ENCODE measurements around the gene IL36B.

IL36B gene

DNA sequence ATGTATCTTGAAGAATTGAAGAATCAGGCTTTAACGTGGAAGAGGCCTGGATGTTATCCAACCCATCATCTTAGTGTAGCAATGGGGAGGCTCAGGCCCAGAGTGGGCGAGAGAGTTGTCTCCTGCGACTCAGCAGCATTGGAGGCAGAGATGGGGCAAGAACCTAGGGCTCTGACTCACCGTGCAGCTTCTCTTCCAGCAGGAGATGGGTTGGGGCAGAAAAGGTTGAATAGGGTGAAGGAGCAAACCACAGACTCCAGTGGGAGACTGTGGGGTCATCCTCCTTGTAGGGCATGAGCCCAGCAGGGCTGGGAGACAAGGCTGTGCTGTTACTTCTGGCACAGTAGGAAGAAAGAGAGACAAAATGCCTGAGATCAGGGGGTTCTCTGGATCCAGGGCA is 7.7 kb upstream of the IL36B start:
- FAIRE-seq: no peak
- no peak for DNase-seq (ENCODE audit: insufficient read length, low spot score)
- TF ChIP-seq, protein P1, sequence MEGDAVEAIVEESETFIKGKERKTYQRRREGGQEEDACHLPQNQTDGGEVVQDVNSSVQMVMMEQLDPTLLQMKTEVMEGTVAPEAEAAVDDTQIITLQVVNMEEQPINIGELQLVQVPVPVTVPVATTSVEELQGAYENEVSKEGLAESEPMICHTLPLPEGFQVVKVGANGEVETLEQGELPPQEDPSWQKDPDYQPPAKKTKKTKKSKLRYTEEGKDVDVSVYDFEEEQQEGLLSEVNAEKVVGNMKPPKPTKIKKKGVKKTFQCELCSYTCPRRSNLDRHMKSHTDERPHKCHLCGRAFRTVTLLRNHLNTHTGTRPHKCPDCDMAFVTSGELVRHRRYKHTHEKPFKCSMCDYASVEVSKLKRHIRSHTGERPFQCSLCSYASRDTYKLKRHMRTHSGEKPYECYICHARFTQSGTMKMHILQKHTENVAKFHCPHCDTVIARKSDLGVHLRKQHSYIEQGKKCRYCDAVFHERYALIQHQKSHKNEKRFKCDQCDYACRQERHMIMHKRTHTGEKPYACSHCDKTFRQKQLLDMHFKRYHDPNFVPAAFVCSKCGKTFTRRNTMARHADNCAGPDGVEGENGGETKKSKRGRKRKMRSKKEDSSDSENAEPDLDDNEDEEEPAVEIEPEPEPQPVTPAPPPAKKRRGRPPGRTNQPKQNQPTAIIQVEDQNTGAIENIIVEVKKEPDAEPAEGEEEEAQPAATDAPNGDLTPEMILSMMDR (IDR thresholded peaks at IDR 0.05; ENCODE audit: insufficient read depth, missing control alignments): no peak

DNA sequence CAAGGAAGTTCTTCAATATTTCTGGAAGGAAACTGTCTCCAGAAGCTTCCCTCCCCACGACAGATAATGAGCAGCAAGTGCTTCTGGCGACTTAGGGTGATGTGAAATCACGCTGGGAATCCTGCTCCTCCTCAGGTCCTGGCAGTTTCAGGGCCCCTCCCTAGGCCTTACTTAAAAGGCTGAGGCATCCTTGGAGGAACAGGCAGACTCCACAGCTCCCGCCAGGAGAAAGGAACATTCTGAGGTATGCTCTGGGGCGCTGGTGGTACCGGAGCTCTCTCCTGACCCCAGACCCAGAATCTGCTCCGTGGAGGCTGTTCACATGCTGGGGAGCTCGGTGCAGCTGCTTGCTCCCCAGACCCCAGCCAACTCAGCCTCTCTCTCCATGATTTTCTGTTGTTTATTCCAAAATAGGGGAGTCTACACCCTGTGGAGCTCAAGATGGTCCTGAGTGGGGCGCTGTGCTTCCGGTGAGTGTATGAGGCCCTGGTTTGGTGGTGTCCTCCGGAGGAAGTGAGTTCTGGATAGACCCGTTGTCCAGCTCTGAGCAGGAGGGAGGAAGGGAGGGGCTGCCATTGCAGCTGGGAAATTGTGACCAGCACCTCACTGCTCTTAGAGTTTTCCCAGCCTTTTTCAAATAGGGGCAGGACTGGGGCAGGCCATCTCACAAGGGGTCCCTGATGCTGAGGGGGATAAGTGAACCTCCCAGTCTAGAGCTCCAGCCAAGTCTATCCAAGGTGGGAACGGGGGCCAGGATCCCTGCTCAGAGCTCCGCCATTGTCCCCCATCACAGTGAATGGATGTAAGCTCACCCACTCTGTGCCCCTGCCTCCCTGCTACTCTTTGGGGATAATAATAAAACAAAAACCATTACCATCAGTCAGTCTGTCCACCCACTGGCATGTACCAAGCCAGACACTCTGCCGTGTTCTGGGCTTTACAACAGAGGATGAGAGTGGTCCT is 6.6 kb upstream of the IL36B start, which contains the start of gene IL36RN:
Gene IL36RN (plus strand): TSS at position 201 of the 963 bp plus-strand sequence. CDS start 241 bp downstream, at position 442.
- DNase-seq (ENCODE audit: insufficient read length, low spot score) (no peak), FAIRE-seq (no peak)
- TF ChIP-seq, protein P1 (IDR thresholded peaks at IDR 0.05; ENCODE audit: insufficient read depth, missing control alignments): no peak

DNA sequence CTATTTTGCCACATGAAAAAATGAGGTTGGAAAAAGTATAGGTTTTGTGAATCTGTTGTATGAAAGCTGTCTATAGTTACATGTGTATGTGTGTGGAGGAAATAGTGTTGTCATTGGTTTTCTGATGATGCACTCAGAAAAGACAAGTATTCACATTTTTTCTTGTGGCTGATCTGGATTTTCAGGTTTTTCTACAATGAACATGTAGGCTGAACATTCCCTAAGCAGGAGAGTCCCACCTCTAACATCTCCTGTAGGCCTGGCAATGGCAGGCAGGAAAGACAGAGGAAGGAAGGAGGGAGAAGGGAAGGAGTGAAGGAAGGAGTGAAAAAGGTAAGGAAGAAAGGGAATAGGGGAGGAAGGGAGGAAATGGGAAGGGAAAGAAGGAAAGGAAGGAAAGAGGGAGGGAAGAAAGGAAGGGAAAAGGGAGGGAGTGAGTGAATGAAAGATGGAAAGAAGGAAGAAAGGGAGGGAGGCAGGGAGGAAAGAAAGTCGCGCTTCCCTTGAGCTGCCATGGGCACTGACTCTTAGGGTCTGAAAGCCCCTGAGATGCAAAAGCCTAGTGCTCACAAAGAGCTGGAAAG is 5.8 kb upstream of the IL36B start:
- TF ChIP-seq, protein P1 (IDR thresholded peaks at IDR 0.05; ENCODE audit: insufficient read depth, missing control alignments): no peak
- FAIRE-seq (no peak), DNase-seq (ENCODE audit: insufficient read length, low spot score) (no peak)

DNA sequence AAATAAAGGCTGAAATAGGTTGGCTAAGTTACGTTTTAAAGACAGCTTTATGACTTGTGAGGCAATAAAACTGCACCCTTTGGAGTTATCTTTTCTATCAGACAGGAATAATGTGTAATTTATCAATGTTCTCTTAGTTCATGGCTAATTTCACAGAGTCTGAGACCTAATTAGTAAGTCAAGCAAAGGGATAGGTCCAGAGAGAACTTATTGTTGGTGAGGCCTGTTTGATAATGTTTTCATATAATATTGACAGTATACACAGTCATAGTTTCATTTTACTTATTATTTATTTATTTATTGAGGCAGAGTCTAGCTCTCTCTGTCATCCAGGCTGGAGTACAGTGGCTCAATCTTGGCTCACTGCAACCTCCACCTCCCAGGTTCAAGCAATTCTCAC is 4.5 kb upstream of the IL36B start:
- TF ChIP-seq, protein P1 (IDR thresholded peaks at IDR 0.05; ENCODE audit: insufficient read depth, missing control alignments): no peak
- DNase-seq (ENCODE audit: insufficient read length, low spot score): no peak
- no peak for FAIRE-seq

DNA sequence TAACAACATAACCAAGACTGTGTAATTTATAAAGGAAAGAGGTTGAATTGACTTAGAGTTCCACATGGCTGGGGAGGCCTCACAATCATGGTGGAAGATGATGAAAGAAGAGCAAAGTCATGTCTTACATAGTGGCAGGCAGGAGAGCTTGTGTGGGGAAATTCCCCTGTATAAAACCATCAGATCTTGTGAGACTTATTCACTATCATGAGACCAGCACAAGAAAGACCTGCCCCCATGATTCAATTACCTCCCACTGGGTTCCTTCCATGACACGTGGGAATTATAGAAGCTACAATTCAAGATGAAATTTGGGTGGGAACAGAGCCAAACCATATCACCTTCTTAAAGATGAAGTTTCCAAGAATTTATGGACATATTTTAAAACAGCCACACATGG is 3.9 kb upstream of the IL36B start:
- TF ChIP-seq, protein P1 (IDR thresholded peaks at IDR 0.05; ENCODE audit: insufficient read depth, missing control alignments): no peak
- no peak for DNase-seq (ENCODE audit: insufficient read length, low spot score)
- FAIRE-seq: no peak

DNA sequence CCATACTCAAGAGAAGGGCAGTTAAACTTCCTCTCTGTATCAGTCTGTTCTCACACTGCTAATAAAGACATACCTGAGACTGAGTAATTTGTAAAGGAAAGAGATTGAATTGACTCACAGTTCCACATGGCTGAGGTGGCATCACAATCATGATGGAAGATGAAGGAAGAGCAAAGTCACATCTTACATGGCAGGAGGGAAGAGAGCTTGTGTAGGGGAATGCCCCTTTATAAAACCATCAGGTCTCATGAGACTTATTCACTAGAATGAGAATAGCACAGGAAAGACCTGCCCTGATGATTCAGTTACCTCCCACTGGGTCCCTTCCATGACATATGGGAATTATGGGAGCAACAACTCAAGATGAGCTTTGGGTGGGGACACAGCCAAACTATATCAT is 1.4 kb upstream of the IL36B start:
- DNase-seq (ENCODE audit: insufficient read length, low spot score): no peak
- TF ChIP-seq, protein P1 (IDR thresholded peaks at IDR 0.05; ENCODE audit: insufficient read depth, missing control alignments): no peak
- FAIRE-seq: no peak

DNA sequence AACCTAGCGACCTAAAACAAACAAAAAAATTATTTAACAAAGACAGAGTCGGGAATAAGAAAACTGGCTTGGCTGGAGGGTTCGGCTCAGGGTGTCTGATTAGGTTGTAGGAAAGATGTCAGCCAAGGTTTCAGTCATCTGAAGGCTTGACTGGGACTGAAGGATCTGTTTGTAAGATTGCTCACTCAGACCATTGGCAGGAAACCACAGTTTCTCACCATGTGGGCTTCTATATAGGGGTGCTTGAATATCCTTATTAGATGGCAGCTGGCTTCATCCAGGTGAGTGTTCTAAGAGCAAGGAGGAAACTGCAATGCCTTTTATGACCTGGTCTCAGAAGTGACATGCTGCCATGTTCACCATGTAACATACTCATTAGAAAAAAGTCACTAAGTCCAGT is 999 bp upstream of the IL36B start:
- no peak for DNase-seq (ENCODE audit: insufficient read length, low spot score)
- TF ChIP-seq, protein P1 (IDR thresholded peaks at IDR 0.05; ENCODE audit: insufficient read depth, missing control alignments): no peak
- FAIRE-seq: no peak

All from D721Med (cell line).